Measurements from ENCODE around the gene EEF2KMT.

Gene EEF2KMT

GRCh38 chr16:5041600-5042133 lies 55.9 kb downstream of the EEF2KMT start:
- no peak for DNase-seq (ENCODE audit: low read depth)

- no peak for DNase-seq (ENCODE audit: low read depth)
Observed at GRCh38 chr16:5040451-5040850, 57.1 kb downstream of the EEF2KMT start.

GRCh38 chr16:5036228-5037156 lies 61.1 kb downstream of the EEF2KMT start:
- no peak for DNase-seq (ENCODE audit: low read depth)

GRCh38 chr16:5035909-5036227 lies 61.7 kb downstream of the EEF2KMT start:
- no peak for DNase-seq (ENCODE audit: low read depth)

Data from CMK (cell line).